H1 (cell line): Measurements from ENCODE around the gene XPO5. TPM values are rescaled to one million over a fixed set of nuclear protein-coding genes. Genes with fewer than 3 reads are reported as not detected.

Experiments
- CTCF ChIA-PET: fragments of 300-600 bp; sonication (Branson Sonifier 250); formaldehyde crosslinking; loops from one replicate; lab custom pipeline; 2021; ENCODE audit not compliant: partially characterized antibody; lab: Charles Lee
- POLR2A ChIA-PET: fragments of 300-600 bp; sonication (Branson Sonifier 250); formaldehyde crosslinking; loops from one replicate; lab custom pipeline; 2021; ENCODE audit warnings: inconsistent platforms; ENCODE audit not compliant: partially characterized antibody; lab: Charles Lee
- DNase-seq, 2 experiments: peaks; one replicate each; pipeline versions ENCODE4 v3.0.0 to v3.0.0-alpha.2; 2010 to 2022; ENCODE audit warnings: low spot score in 2 of 2, low read depth in 1 of 2, mixed read lengths in 1 of 2
- FAIRE-seq: peaks from 2 replicates; lab custom pipeline; 2011; peaks lifted over from hg19 to GRCh38; lab: Jason Lieb, UNC
- H2AFZ ChIP-seq: 2 replicates; pipeline ENCODE4 v1.8.1; 2012; ENCODE audit warnings: low read length, inconsistent platforms
- H2AK5ac ChIP-seq: 2 replicates; pipeline ENCODE4 v1.6.1; 2013; ENCODE audit warnings: low read depth, low read length
- H2BK120ac ChIP-seq: replicated peaks from 2 replicates; pipeline ENCODE3; 2013; ENCODE audit warnings: low read depth, low read length, inconsistent platforms
- H2BK12ac ChIP-seq: 2 replicates; pipeline ENCODE4 v1.6.1; 2013; ENCODE audit warnings: low read depth, low read length
- H2BK15ac ChIP-seq: 2 replicates; pipeline ENCODE4 v1.6.1; 2013; ENCODE audit warnings: low read length
- H2BK20ac ChIP-seq: 2 replicates; pipeline ENCODE4 v1.6.1; 2013; ENCODE audit warnings: low read length
- H2BK5ac ChIP-seq: 2 replicates; pipeline ENCODE4 v1.6.1; 2013; ENCODE audit warnings: low read depth, low read length
- H3K14ac ChIP-seq: 2 replicates; pipeline ENCODE4 v1.6.1; 2013; ENCODE audit warnings: inconsistent platforms; ENCODE audit not compliant: insufficient read length
- H3K18ac ChIP-seq: 2 replicates; pipeline ENCODE4 v1.6.1; 2013; ENCODE audit warnings: low read length; ENCODE audit errors: extremely low read depth
- H3K23ac ChIP-seq: 2 replicates; pipeline ENCODE4 v1.6.1; 2013; ENCODE audit warnings: inconsistent platforms; ENCODE audit not compliant: insufficient read length
- H3K23me2 ChIP-seq: 2 replicates; pipeline ENCODE4 v1.6.1; 2013; ENCODE audit warnings: low read depth, low read length
- H3K27ac ChIP-seq: 2 replicates; pipeline ENCODE4 v1.6.1; 2011; ENCODE audit warnings: low read depth, low read length, inconsistent platforms
- H3K27me3 ChIP-seq, 4 experiments: replicated peaks in 1 of 4; 1 replicate in 1 of 4; 2 replicates in 3 of 4; pipeline versions ENCODE4 v1.6.1 to v1.8.1; 2011 to 2013; ENCODE audit warnings: low read length in 3 of 4, mild to moderate bottlenecking in 3 of 4, inconsistent platforms in 2 of 4, mixed read lengths in 2 of 4, moderate library complexity in 1 of 4; ENCODE audit not compliant: control insufficient read depth in 3 of 4, insufficient read depth in 3 of 4; ENCODE audit errors: extremely low read depth in 1 of 4
- H3K36me3 ChIP-seq, 4 experiments: 2 replicates each; pipeline versions ENCODE4 v1.6.1 to v1.8.1; 2011 to 2013; ENCODE audit warnings: mild to moderate bottlenecking in 4 of 4, low read length in 3 of 4, moderate library complexity in 2 of 4, control low read depth in 1 of 4, inconsistent platforms in 1 of 4; ENCODE audit not compliant: insufficient read depth in 4 of 4, control insufficient read depth in 2 of 4
- H3K4ac ChIP-seq: replicated peaks from 2 replicates; pipeline ENCODE3; 2013; ENCODE audit warnings: low read length, low read depth, mixed read lengths, inconsistent platforms; ENCODE audit not compliant: insufficient read length
- H3K4me1 ChIP-seq, 4 experiments: replicated peaks in 1 of 4; 1 replicate in 1 of 4; 2 replicates in 3 of 4; pipeline versions ENCODE4 v1.6.1 to v1.8.1; 2011 to 2013; ENCODE audit warnings: low read length in 3 of 4, inconsistent platforms in 2 of 4, mixed read lengths in 1 of 4; ENCODE audit not compliant: insufficient read depth in 4 of 4, control insufficient read depth in 3 of 4
- H3K4me2 ChIP-seq, 2 experiments: 2 replicates each; pipeline versions ENCODE4 v1.6.1 to v1.8.1; 2011 to 2013; ENCODE audit warnings: low read depth in 2 of 2, low read length in 2 of 2, control low read depth in 1 of 2, inconsistent platforms in 1 of 2, mild to moderate bottlenecking in 1 of 2; ENCODE audit not compliant: insufficient read depth in 1 of 2
- H3K4me3 ChIP-seq, 4 experiments: fragments of 200-600, 300-600 bp in 1 of 4; sonication (generic), shearing (Covaris generic), sonication (Bioruptor Twin) in 1 of 4; 2 replicates each; pipeline versions ENCODE4 v1.5.1 to v1.8.1; 2011 to 2016; ENCODE audit warnings: low read length in 4 of 4, low read depth in 3 of 4, control low read depth in 2 of 4, inconsistent platforms in 2 of 4, mild to moderate bottlenecking in 2 of 4, mixed read lengths in 1 of 4, moderate library complexity in 1 of 4; ENCODE audit not compliant: insufficient read depth in 2 of 4; ENCODE audit errors: extremely low read depth in 1 of 4
- H3K56ac ChIP-seq: replicated peaks from 2 replicates; pipeline ENCODE3; 2013; ENCODE audit warnings: low read depth, mild to moderate bottlenecking, mixed read lengths, low read length, inconsistent platforms; ENCODE audit not compliant: insufficient read length
- H3K79me1 ChIP-seq: 2 replicates; pipeline ENCODE4 v1.6.1; 2013; ENCODE audit warnings: low read depth, low read length, control low read depth
- H3K79me2 ChIP-seq, 2 experiments: 2 replicates each; pipeline versions ENCODE4 v1.6.1 to v1.8.1; 2012 to 2013; ENCODE audit warnings: low read length in 2 of 2, mild to moderate bottlenecking in 2 of 2, inconsistent platforms in 1 of 2; ENCODE audit not compliant: insufficient read depth in 2 of 2, control insufficient read depth in 1 of 2
- H3K9ac ChIP-seq, 4 experiments: replicated peaks in 1 of 4; 1 replicate in 1 of 4; 2 replicates in 3 of 4; pipeline versions ENCODE4 v1.6.1 to v1.8.1; 2011 to 2013; ENCODE audit warnings: low read depth in 3 of 4, low read length in 3 of 4, control low read depth in 2 of 4, mild to moderate bottlenecking in 2 of 4, moderate library complexity in 2 of 4, inconsistent platforms in 1 of 4; ENCODE audit errors: extremely low read depth in 1 of 4
- H3K9me3 ChIP-seq, 2 experiments: 2 replicates each; pipeline versions ENCODE4 v1.6.1 to v1.8.1; 2012 to 2013; ENCODE audit warnings: mild to moderate bottlenecking in 2 of 2, moderate library complexity in 2 of 2, control low read depth in 1 of 2, inconsistent platforms in 1 of 2, low read depth in 1 of 2, low read length in 1 of 2, mixed read lengths in 1 of 2; ENCODE audit not compliant: insufficient read depth in 2 of 2
- H4K20me1 ChIP-seq, 2 experiments: replicated peaks in 1 of 2; 2 replicates each; pipeline versions ENCODE3 to v1.8.1; 2011 to 2013; ENCODE audit warnings: inconsistent platforms in 2 of 2, low read length in 2 of 2, mild to moderate bottlenecking in 1 of 2; ENCODE audit not compliant: insufficient read depth in 2 of 2, control insufficient read depth in 1 of 2
- H4K5ac ChIP-seq: 2 replicates; pipeline ENCODE4 v1.6.1; 2013; ENCODE audit warnings: low read length, low read depth, mixed read lengths, inconsistent platforms; ENCODE audit not compliant: insufficient read length
- H4K8ac ChIP-seq: 2 replicates; pipeline ENCODE4 v1.8.0; 2013; ENCODE audit warnings: mild to moderate bottlenecking, moderate library complexity, low read length, inconsistent platforms; ENCODE audit not compliant: insufficient read depth; ENCODE audit errors: extremely low read depth
- H4K91ac ChIP-seq: replicated peaks from 2 replicates; pipeline ENCODE3; 2013; ENCODE audit warnings: low read length, mixed read lengths, inconsistent platforms; ENCODE audit not compliant: insufficient read length
- BACH1 ChIP-seq: IDR thresholded peaks from 2 replicates; pipeline ENCODE4 v1.6.1; 2012; ENCODE audit warnings: low read length, improper control_type of control experiment
- CEBPB ChIP-seq: IDR thresholded peaks from 2 replicates; pipeline ENCODE4 v1.6.1; 2012; ENCODE audit warnings: low read depth, low read length
- CHD2 ChIP-seq: IDR thresholded peaks from 2 replicates; pipeline ENCODE4 v1.6.1; 2012; ENCODE audit warnings: low read length, improper control_type of control experiment
- EGR1 ChIP-seq: IDR thresholded peaks from 2 replicates; pipeline ENCODE4 v1.6.1; 2011; ENCODE audit warnings: low read depth, low read length, borderline replicate concordance
- NRF1 ChIP-seq: IDR thresholded peaks from 2 replicates; pipeline ENCODE4 v1.6.1; 2011; ENCODE audit warnings: mild to moderate bottlenecking, low read depth, low read length, improper control_type of control experiment
- RBBP5 ChIP-seq: IDR thresholded peaks from 2 replicates; pipeline ENCODE4 v1.7.1; 2012; ENCODE audit warnings: low read depth, mild to moderate bottlenecking, inconsistent platforms, low read length, moderate library complexity, borderline replicate concordance
- SIX5 ChIP-seq: IDR thresholded peaks from 2 replicates; pipeline ENCODE4 v1.6.1; 2011; ENCODE audit warnings: mild to moderate bottlenecking, low read depth, low read length
- SRF ChIP-seq: IDR thresholded peaks from 2 replicates; pipeline ENCODE4 v1.6.1; 2011; ENCODE audit warnings: mild to moderate bottlenecking, low read depth, low read length, moderate library complexity
- WGBS, 2 experiments: shearing (Covaris generic) in 1 of 2; methylation state at CpG; one replicate each; pipeline versions ENCODE4 v1.1.6 to v1.1.7; 2013 to 2015; ENCODE audit warnings: low lambda C conversion rate in 2 of 2, mixed read lengths in 2 of 2, inconsistent platforms in 1 of 2, low coverage in 1 of 2, missing lambda C conversion rate in 1 of 2; ENCODE audit not compliant: insufficient replicate concordance in 2 of 2, insufficient coverage in 1 of 2, insufficient read length in 1 of 2; ENCODE audit errors: extremely low coverage in 1 of 2, missing lambda C conversion rate in 1 of 2; 5-methylcytosine and 5-hydroxymethylcytosine counted together
- polyA plus RNA-seq, 7 experiments: library from polyadenylated mRNA; depleted of rRNA in 3 of 7; stranded (reverse) in 5 of 7; unstranded in 2 of 7; fragments of >200 nt in 5 of 7; fragments of 200-250 nt in 2 of 7; gene quantifications; 1 replicate in 5 of 7; 2 replicates in 1 of 7; 4 replicates in 1 of 7; pipeline versions ENCODE4 v1.2.1 to v1.2.3, GENCODE V29; 2011 to 2013; ENCODE audit warnings: missing spikeins in 2 of 7, mixed read lengths in 2 of 7
- total RNA-seq: library from RNA; stranded (reverse); fragmentation: NEBNext Ultra II Directional; extraction: Animal tissue kit (Norgen Biotek cat#: 25700); gene quantifications from 2 replicates; pipeline ENCODE4 v1.2.1, GENCODE V29; 2021
- TF ChIP-seq, protein P1 (sequence below): IDR thresholded peaks from 2 replicates; pipeline ENCODE4 v1.6.1; 2012; ENCODE audit warnings: inconsistent platforms

Gene XPO5
- total and polyA plus RNA-seq, 2 of the 8 experiments (the other 6 are each of a cell fraction or from before 2014, with no cell fraction given), result 80.6 to 95.7 TPM

DNA sequence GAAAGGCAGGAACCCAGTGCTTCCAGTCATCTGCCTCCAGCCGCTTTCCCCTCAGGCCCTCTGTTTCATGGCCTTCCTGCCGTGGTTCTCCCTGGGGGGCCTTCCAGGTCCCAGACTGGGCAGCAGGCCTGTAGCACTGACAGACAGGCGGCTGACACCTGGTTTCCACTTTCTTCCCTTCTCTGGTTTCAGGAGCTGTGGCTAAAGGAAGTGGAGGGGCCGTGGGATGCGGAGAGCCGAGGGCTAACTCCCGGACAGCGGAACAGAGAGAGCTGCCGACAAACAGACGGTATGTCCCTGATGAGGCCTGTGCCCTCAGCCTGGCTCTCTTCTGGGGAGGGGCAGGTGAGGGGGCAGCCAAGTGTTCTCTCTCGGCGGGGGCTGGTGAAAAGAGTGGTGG lies 78.1 kb downstream of the XPO5 start:
- no peak for FAIRE-seq
- Histone ChIP-seq H3K9me3 (no peaks in the 10 kb centered on the region), H2BK20ac (no peak overlapping the region), H2AFZ (no peak overlapping the region), H4K5ac (no peak overlapping the region), H4K91ac (no peak overlapping the region), H2AK5ac (no peak overlapping the region), H3K27ac (no peak overlapping the region), H3K27me3 (no peaks in the 10 kb centered on the region), H3K4ac (no peak overlapping the region), H3K23me2 (no peaks in the 10 kb centered on the region), H2BK5ac (no peak overlapping the region), H3K4me1 (peaks cover 4 to 12% (median 8%) of the 10 kb centered on the region in 4 experiments), H3K79me1 (peaks cover 11% of the 10 kb centered on the region; the same call in 1 of the 2 replicates), H3K4me2 (no peak overlapping the region), H4K8ac (no peak overlapping the region), H2BK15ac (no peak overlapping the region), H3K36me3 (peaks cover 14 to 36% (median 28%) of the 10 kb centered on the region in 4 experiments; a peak in 7 of 8 replicates), H3K14ac (no peak overlapping the region), H3K4me3 (no peak overlapping the region), H2BK120ac (no peak overlapping the region), H3K18ac (no peak overlapping the region), H3K56ac (no peak overlapping the region), H4K20me1 (peaks cover 6 to 19% of the 10 kb centered on the region in 2 experiments), H3K79me2 (peaks cover 4 to 29% of the 10 kb centered on the region in 2 experiments; a peak in 3 of 4 replicates), H3K9ac (no peak overlapping the region), H2BK12ac (no peak overlapping the region), H3K23ac (no peak overlapping the region)
- 80% methylated on average over 7 of the region's 12 CpGs; no CpG with 5 or more reads in 1 of the 2 experiments for WGBS, 2 experiments
- POLR2A ChIA-PET, result interaction anchor here (0.8 to 5.6 kb wide), 5 partner anchors 8 to 42 kb away, joined by 3 to 27 read pairs (median 6); partner anchors contain the start of genes DLK2 and LRRC73
- CTCF ChIA-PET, result interaction anchor here (0.6 to 32.9 kb wide), 13 partner anchors 3 to 268 kb away, joined by 3 to 536 read pairs (median 4); partner anchors contain the start of genes DLK2, DNPH1, LRRC73 and TJAP1
- DNase-seq, result no peak
- TF ChIP-seq, protein P1, sequence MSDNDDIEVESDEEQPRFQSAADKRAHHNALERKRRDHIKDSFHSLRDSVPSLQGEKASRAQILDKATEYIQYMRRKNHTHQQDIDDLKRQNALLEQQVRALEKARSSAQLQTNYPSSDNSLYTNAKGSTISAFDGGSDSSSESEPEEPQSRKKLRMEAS, result no peak
- TF ChIP-seq NRF1, result no peak
- no peak for TF ChIP-seq SRF
- TF ChIP-seq RBBP5, result no peak
- TF ChIP-seq BACH1, result no peak
- TF ChIP-seq EGR1, result no peak
- no peak for TF ChIP-seq CHD2
- TF ChIP-seq SIX5, result no peak
- TF ChIP-seq CEBPB, result no peak
